Neural cell (in vitro differentiated cells): ENCODE measurements around the gene NTMT1. TPM values are rescaled to one million over a fixed set of nuclear protein-coding genes. Genes with fewer than 3 reads are reported as not detected.

ENCODE experiments used
- H2AFZ ChIP-seq: fragments of 200-600, 300-800 bp; sonication (generic), shearing (Covaris generic); 2 replicates; pipeline ENCODE4 v1.6.0; 2014; ENCODE audit warnings: low read depth, mild to moderate bottlenecking, antibody characterized with exemption, low read length, moderate library complexity
- H3F3A ChIP-seq: fragments of 200-600 bp; shearing (Covaris generic); 2 replicates; pipeline ENCODE4 v1.6.1; 2016; ENCODE audit warnings: mild to moderate bottlenecking, moderate library complexity, mixed read lengths, antibody characterized with exemption, low read length; ENCODE audit not compliant: insufficient read depth, poor library complexity, severe bottlenecking
- H3K27ac ChIP-seq: fragments of 200-600, 300-800 bp; sonication (generic), shearing (Covaris generic); 2 replicates; pipeline ENCODE4 v1.5.1; 2014; ENCODE audit warnings: mild to moderate bottlenecking, low read length, moderate library complexity
- H3K27me3 ChIP-seq: fragments of 300-800, 200-600 bp; sonication (generic), shearing (Covaris generic); 2 replicates; pipeline ENCODE4 v1.6.0; 2014; ENCODE audit warnings: mild to moderate bottlenecking, low read depth, low read length, moderate library complexity; ENCODE audit not compliant: insufficient read depth
- H3K36me3 ChIP-seq: fragments of 300-800, 200-600 bp; sonication (generic), shearing (Covaris generic); 2 replicates; pipeline ENCODE4 v1.5.1; 2014; ENCODE audit warnings: mild to moderate bottlenecking, antibody characterized with exemption, low read length, moderate library complexity; ENCODE audit not compliant: insufficient read depth
- H3K4me2 ChIP-seq: fragments of 300-800, 200-600 bp; sonication (generic), shearing (Covaris generic); 2 replicates; pipeline ENCODE4 v1.6.0; 2014; ENCODE audit warnings: mild to moderate bottlenecking, low read length
- H3K4me3 ChIP-seq: fragments of 300-800, 200-600 bp; sonication (generic), shearing (Covaris generic); 2 replicates; pipeline ENCODE4 v1.5.1; 2014; ENCODE audit warnings: mild to moderate bottlenecking, low read length, moderate library complexity
- H3K79me2 ChIP-seq: fragments of 200-600 bp; shearing (Covaris generic); replicated peaks from 2 replicates; pipeline ENCODE4 v1.6.0; 2014; ENCODE audit warnings: mild to moderate bottlenecking, low read length, moderate library complexity; ENCODE audit not compliant: insufficient read depth
- H3K9ac ChIP-seq: fragments of 300-800, 200-600 bp; sonication (generic), shearing (Covaris generic); 2 replicates; pipeline ENCODE4 v1.6.1; 2016; ENCODE audit warnings: mild to moderate bottlenecking, low read length, mixed read lengths
- H3K9me2 ChIP-seq: fragments of 200-600 bp; shearing (Covaris generic); 2 replicates; pipeline ENCODE4 v1.6.1; 2016; ENCODE audit warnings: mild to moderate bottlenecking, low read length, mixed read lengths; ENCODE audit not compliant: insufficient read depth
- H3K9me3 ChIP-seq: fragments of 200-600, 300-800 bp; sonication (generic), shearing (Covaris generic); 2 replicates; pipeline ENCODE4 v1.6.1; 2016; ENCODE audit warnings: mild to moderate bottlenecking, mixed run types, low read length, moderate library complexity, mixed read lengths
- H4K20me1 ChIP-seq: fragments of 200-600 bp; shearing (Covaris generic); 2 replicates; pipeline ENCODE4 v1.6.1; 2016; ENCODE audit warnings: mild to moderate bottlenecking, mixed run types; ENCODE audit not compliant: insufficient read depth
- EP300 ChIP-seq: fragments of 450-650 bp; conservative IDR thresholded peaks from 2 replicates; pipeline ENCODE4 v1.6.1; 2014; ENCODE audit warnings: antibody characterized with exemption, mild to moderate bottlenecking, moderate library complexity; ENCODE audit not compliant: poor library complexity, severe bottlenecking
- EZH2 ChIP-seq: fragments of 200-600, 300-800 bp; shearing (Covaris generic), sonication (generic); IDR thresholded peaks from 2 replicates; pipeline ENCODE4 v1.6.1; 2014; ENCODE audit warnings: antibody characterized with exemption, low read length, borderline replicate concordance, mild to moderate bottlenecking; ENCODE audit not compliant: insufficient read depth, poor library complexity, severe bottlenecking
- MXI1 ChIP-seq: fragments of 450-650 bp; conservative IDR thresholded peaks from 2 replicates; pipeline ENCODE4 v1.6.1; 2014; ENCODE audit warnings: antibody characterized with exemption, mild to moderate bottlenecking; ENCODE audit not compliant: poor library complexity, severe bottlenecking
- POLR2AphosphoS5 ChIP-seq: IDR thresholded peaks from 2 replicates; pipeline ENCODE4 v1.6.1; 2012
- RAD21 ChIP-seq: fragments of 450-650 bp; conservative IDR thresholded peaks from 2 replicates; pipeline ENCODE4 v1.6.1; 2014; ENCODE audit warnings: antibody characterized with exemption, mild to moderate bottlenecking, moderate library complexity
- SMC3 ChIP-seq: fragments of 450-650 bp; conservative IDR thresholded peaks from 2 replicates; pipeline ENCODE4 v1.6.1; 2014; ENCODE audit warnings: antibody characterized with exemption, mild to moderate bottlenecking, moderate library complexity; ENCODE audit not compliant: poor library complexity
- TAF1 ChIP-seq: IDR thresholded peaks from 2 replicates; pipeline ENCODE4 v1.6.1; 2012; ENCODE audit warnings: low read depth
- polyA plus RNA-seq: library from polyadenylated mRNA; depleted of rRNA; stranded (reverse); fragments of >200 nt; gene quantifications from 2 replicates; pipeline ENCODE4 v1.2.3, GENCODE V29; 2014
- TF ChIP-seq, protein P1 (sequence below): IDR thresholded peaks from 2 replicates; pipeline ENCODE4 v1.6.1; 2012; ENCODE audit warnings: borderline replicate concordance
- TF ChIP-seq, protein P2 (sequence below): fragments of 450-650 bp; IDR thresholded peaks from 2 replicates; pipeline ENCODE4 v1.5.1; 2014; ENCODE audit warnings: antibody characterized with exemption, mild to moderate bottlenecking, moderate library complexity; ENCODE audit not compliant: poor library complexity, severe bottlenecking

Gene NTMT1
- polyA plus RNA-seq, 1 donor from 2014 or later, result 35.9 TPM

DNA sequence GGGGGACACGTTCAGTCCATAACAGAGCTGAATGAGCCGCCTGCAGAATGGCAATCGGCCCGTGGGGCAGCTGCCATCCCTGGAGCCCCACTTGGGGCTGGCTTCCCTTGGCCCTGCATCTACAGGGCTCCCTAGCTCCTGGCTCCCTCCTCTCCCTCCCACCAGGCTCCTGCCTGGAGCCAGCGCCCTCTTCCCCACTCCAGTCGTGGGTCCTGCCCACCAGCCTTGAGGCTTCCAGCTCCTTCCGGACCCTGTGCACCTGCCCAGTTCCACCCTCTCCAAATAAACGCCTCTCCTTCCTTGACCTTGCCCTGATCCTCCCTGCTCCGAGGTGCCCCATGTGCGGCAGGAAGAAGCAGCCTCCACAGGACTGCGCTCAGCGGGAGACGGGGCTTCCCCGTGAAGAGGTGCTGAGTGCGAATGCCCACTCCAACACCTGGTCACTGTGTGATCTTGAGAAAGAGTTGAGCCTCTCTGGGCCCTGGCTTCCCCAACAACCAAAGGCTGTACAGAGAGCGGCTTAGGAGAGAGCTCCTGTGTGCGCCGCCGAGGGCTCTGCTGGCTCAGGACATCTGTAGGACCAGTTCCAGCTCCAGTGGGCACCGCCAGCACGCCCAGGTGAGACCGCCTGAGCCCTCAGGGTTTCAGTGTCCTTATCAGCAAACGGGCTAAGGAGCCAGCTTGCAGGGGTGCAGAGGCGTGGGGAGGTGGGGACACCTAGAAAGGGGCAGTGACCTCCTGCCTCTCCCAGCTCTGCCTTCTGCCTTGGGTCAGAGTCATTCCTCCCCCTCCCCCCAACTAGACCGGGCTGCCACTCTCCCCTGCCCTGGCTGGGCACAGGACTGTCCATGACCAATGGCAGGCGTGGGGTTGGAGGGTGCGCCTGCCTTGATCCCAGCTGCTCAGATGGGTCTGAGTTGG is 17.1 kb upstream of the NTMT1 start:
- Histone ChIP-seq H3K4me3 (no peak overlapping the region), H3K36me3 (no peaks in the 10 kb centered on the region), H4K20me1 (no peaks in the 10 kb centered on the region), H3K4me2 (no peak overlapping the region), H3K9me3 (no peaks in the 10 kb centered on the region), H3K27me3 (no peaks in the 10 kb centered on the region), H3K9ac (no peak overlapping the region), H3F3A (no peaks in the 10 kb centered on the region), H3K27ac (no peak overlapping the region), H3K9me2 (no peaks in the 10 kb centered on the region), H3K79me2 (no peaks in the 10 kb centered on the region), H2AFZ (no peak overlapping the region)
- TF ChIP-seq, protein P1, sequence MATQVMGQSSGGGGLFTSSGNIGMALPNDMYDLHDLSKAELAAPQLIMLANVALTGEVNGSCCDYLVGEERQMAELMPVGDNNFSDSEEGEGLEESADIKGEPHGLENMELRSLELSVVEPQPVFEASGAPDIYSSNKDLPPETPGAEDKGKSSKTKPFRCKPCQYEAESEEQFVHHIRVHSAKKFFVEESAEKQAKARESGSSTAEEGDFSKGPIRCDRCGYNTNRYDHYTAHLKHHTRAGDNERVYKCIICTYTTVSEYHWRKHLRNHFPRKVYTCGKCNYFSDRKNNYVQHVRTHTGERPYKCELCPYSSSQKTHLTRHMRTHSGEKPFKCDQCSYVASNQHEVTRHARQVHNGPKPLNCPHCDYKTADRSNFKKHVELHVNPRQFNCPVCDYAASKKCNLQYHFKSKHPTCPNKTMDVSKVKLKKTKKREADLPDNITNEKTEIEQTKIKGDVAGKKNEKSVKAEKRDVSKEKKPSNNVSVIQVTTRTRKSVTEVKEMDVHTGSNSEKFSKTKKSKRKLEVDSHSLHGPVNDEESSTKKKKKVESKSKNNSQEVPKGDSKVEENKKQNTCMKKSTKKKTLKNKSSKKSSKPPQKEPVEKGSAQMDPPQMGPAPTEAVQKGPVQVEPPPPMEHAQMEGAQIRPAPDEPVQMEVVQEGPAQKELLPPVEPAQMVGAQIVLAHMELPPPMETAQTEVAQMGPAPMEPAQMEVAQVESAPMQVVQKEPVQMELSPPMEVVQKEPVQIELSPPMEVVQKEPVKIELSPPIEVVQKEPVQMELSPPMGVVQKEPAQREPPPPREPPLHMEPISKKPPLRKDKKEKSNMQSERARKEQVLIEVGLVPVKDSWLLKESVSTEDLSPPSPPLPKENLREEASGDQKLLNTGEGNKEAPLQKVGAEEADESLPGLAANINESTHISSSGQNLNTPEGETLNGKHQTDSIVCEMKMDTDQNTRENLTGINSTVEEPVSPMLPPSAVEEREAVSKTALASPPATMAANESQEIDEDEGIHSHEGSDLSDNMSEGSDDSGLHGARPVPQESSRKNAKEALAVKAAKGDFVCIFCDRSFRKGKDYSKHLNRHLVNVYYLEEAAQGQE, result no peak
- TF ChIP-seq, protein P2, sequence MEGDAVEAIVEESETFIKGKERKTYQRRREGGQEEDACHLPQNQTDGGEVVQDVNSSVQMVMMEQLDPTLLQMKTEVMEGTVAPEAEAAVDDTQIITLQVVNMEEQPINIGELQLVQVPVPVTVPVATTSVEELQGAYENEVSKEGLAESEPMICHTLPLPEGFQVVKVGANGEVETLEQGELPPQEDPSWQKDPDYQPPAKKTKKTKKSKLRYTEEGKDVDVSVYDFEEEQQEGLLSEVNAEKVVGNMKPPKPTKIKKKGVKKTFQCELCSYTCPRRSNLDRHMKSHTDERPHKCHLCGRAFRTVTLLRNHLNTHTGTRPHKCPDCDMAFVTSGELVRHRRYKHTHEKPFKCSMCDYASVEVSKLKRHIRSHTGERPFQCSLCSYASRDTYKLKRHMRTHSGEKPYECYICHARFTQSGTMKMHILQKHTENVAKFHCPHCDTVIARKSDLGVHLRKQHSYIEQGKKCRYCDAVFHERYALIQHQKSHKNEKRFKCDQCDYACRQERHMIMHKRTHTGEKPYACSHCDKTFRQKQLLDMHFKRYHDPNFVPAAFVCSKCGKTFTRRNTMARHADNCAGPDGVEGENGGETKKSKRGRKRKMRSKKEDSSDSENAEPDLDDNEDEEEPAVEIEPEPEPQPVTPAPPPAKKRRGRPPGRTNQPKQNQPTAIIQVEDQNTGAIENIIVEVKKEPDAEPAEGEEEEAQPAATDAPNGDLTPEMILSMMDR, result no peak
- no peak for TF ChIP-seq RAD21
- no peak for TF ChIP-seq EP300
- TF ChIP-seq MXI1, result no peak
- TF ChIP-seq TAF1, result no peak
- no peak for TF ChIP-seq EZH2
- TF ChIP-seq SMC3, result no peak
- no peak for TF ChIP-seq POLR2AphosphoS5

DNA sequence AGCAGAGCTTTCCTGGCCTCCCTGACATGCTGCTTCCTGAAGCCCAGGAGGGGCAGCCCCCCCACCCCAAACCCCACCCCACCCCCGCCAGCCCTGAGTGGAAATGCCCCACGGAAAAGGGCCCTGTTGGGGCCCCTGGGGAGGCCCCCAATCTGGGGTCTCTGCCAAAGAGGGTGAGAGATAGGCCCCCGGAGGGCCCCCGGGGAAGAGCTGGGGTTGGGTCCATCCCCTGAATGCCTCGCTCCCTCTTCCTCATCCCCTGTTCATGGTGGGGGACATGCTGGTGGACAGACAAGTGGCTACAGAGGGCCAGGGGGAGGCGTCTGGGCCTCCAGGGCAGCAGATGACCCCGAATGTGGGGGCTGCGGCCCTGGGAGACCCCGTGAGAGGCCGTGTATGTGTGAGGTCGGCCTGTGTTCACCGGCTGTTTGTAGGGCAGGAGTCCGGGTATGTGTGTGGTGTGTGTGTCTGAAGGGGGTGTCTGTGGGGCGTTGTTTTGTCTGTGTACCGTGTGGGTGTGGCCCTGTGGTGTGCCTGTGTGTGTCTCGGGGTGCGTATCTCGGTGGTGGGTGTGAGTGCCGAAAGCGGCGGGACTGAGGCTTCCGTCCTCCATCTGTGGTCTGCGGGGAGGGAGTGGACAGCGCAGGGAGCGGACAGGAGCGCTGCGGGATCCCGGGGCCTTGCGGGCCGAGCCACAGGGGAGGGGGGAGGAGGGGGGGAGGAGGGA is 16.3 kb upstream of the NTMT1 start:
- Histone ChIP-seq H3K9ac (peak overlapping the region; percentile 16), H3K9me2 (no peaks in the 10 kb centered on the region), H2AFZ (no peak overlapping the region)

More for the DNA sequence above, 16.3 kb upstream of the NTMT1 start:
- no peak for TF ChIP-seq MXI1
- no peak for TF ChIP-seq EZH2
- TF ChIP-seq RAD21, result no peak
- no peak for TF ChIP-seq EP300
- TF ChIP-seq SMC3, result no peak
- TF ChIP-seq POLR2AphosphoS5, result no peak
- no peak for TF ChIP-seq TAF1
- TF ChIP-seq, protein P2, result no peak
- TF ChIP-seq, protein P1, result no peak
- H3K4me3 ChIP-seq, result no peak overlapping the region
- no peaks in the 10 kb centered on the region for H3K27me3 ChIP-seq
- no peak overlapping the region for H3K27ac ChIP-seq
- no peaks in the 10 kb centered on the region for H3K79me2 ChIP-seq
- no peak overlapping the region for H3K4me2 ChIP-seq
- H3K9me3 ChIP-seq, result no peaks in the 10 kb centered on the region
- H3K36me3 ChIP-seq, result no peaks in the 10 kb centered on the region
- H4K20me1 ChIP-seq, result no peaks in the 10 kb centered on the region
- no peaks in the 10 kb centered on the region for H3F3A ChIP-seq
